HG03469 (cell line): ENCODE data around the gene EFCAB6.

Experiments used
- ATAC-seq: cut with Tn5 transposase; IDR thresholded peaks from one replicate; pipeline ENCODE4 v1.9.1; 2021; ENCODE audit warnings: mild to moderate bottlenecking, moderate library complexity, moderate number of reproducible peaks; ENCODE audit not compliant: unreplicated experiment

EFCAB6 gene

DNA sequence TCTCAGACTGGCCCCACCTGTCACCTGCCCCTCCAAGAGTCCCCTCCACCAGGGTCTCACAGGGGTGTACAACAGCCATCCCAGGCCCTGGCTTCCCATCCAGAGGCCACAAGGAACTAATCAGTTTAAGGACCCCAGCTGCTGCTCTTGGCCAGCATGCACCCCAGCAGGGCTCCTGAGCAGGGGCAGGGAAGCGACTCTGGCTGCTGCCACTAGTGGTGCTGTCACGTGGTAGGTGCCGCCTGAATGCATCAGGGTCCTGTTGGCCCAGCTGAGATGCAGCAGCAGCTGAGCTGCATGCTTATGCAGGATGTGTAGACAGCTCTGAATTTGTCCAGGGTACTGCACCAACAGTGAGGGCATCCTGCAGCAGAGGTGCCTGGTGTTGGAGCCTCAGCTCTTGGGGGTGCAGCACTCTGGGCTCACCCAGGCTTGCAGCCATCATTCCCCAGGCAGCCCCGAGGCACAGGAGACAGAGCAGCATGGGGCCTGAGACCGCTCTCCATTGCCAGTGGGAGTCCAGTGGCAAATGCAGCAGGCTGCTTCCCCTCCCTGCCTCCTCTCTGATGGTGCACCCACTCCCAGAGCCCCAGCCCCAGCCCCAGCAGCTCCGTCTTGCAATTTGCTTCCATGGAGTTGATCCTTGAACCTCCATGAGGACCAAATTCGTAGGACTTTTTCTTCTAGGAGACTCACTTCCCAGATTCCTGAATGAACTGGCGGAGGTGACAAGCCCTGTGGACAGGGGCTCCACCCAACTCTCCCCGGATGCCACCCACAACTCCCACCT, 301.6 kb downstream of the EFCAB6 start:
- no peak for ATAC-seq

GRCh38 chr22:43509337-43509736, 302.8 kb downstream of the EFCAB6 start:
- no peak for ATAC-seq

- no peak for ATAC-seq
Measured at GRCh38 chr22:43508489-43508888, 303.6 kb downstream of the EFCAB6 start.

DNA sequence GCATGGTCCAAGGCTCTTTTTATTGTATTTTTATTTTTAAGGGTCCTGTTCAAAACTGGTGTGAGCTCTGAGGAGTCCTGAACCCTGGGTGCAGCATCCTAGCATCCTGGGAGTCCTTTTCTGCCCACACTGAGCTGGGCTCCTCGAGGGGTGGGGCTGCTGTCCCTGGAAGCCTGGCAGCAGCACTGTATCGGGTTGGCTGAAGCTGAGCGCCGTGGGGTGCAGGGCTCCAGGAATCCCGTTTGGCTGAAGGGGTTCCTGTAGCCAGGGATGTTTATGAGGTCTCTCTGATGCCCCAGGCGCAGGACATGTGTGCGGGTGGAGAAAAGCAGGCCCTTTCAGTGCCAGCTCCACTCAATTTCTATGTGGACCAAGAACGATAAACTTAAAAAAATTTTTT, 304.9 kb downstream of the EFCAB6 start:
- ATAC-seq, result no peak

GRCh38 chr22:43506487-43506886, 305.6 kb downstream of the EFCAB6 start:
- no peak for ATAC-seq

- ATAC-seq, result no peak
Measured at GRCh38 chr22:43505896-43506295, 306.2 kb downstream of the EFCAB6 start.

- no peak for ATAC-seq
Measured at GRCh38 chr22:43505423-43505822, 306.7 kb downstream of the EFCAB6 start.

DNA sequence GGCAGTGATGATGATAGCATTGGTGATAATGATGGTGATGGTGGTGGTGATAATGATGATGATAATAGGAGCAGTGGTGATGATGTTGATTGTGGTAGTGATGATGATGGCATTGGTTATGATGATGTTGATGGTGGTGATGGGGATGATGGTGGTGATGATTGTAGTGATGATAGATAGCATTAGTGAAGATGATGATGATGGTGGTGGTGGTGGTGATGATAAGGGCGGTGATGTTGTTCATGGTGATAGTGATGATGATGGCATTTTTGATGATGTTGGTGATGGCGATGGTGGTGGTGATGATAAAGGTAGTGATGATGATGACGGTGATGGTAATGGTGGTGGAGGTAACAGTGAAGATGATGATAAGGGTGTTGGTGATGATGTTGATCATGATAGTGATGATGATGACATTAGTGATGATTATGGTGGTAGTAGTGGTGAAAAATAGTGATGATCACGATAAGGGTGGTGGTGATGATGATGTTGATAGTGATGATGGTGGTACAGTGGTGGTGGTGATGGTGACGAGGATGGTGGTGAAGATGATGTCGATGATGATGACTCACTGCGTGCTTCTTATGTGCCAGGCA, 307.3 kb downstream of the EFCAB6 start:
- ATAC-seq, result no peak

- no peak for ATAC-seq
Measured at GRCh38 chr22:43504068-43504467, 308.0 kb downstream of the EFCAB6 start.

- no peak for ATAC-seq
Measured at GRCh38 chr22:43502306-43502874, 309.7 kb downstream of the EFCAB6 start.

- no peak for ATAC-seq
Measured at GRCh38 chr22:43501878-43502277, 310.2 kb downstream of the EFCAB6 start.

DNA sequence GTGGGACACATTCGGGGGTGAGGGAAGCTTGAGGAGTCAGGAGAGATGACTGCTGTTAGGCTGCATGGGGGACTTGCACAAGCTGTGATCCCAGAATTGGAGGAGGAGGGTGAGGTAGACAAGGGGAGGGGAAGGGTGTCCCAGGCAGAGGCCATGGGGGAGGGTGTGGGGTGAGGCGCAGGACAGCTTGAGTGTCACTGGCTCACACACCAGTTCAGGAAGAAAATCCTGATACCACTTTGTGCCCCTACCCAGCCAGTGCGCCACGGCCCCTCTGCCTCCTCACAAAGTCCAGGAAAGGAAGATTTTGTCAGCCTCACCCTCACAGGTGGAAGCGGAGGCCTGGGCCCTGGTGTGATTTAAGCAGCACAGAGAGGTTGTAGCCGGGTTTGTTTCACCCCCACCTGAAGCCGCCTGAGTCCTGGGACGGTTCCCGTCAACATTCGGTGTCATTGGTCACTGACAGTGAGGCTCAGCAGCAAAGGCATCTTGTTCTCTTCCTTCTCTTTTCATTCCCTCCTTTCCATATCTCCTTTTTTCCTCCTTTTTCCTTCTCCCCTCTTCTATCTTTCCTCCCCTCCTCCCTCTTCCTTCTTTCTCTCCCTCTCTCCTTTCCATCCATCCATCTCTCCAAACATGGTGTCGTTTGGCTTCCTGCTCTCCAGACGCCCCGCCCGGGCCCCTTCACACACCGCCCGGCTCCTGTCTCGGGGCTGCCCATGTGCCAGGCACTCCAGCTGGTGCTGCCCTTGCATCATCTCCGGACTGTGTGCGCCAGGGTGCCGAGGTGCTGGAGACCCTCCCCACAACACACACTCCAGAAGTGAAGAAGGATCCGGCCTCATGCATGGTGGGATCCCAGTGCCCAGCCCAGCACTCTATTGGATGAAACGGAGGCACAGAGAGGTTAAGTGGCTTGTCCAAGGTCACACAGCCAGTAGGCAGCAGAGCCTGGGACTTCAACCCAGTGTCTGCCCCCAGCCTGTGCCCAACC, 311.0 kb downstream of the EFCAB6 start:
- ATAC-seq, result no peak

DNA sequence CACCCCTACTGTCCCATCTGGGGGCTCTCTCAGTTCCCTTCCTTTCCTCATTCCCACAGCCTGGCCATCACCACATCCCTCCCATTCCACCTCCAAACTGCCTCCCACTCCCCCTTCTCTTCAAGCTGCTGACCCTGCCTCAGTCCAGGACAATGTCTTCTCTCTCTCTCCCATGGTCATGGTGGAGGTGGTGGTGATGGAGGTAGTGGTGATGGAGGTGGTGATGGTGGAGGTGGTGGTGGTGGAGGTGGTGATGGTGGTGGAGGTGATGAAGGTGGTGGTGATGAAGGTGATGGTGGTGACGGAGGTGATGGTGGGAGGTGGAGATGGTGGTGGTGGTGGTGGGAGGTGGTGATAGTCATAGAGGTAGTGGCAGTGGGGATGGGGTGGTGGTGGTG, 313.2 kb downstream of the EFCAB6 start:
- no peak for ATAC-seq

- ATAC-seq, result no peak
Measured at GRCh38 chr22:43497956-43498855, 313.9 kb downstream of the EFCAB6 start.

DNA sequence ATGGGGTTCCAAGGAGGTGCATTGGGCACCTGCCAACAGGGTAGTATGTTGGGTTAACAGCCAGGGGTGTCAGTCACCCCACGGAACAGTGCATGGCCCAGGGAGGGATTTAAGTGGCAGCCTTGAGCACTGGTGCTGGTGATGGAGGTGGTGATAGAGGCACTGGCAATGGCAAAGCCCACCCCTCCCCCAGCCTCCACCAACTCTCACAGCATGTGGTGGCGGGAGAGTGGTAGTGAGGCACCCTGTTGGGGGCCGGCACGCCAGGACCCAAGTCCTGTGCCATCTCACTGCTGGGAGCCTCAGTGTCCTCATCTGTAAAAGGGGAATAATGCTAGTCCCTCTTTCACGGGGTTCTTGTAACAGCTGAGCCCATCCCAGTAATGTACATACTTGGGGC, 318.8 kb downstream of the EFCAB6 start:
- ATAC-seq, result no peak

- ATAC-seq, result no peak
Measured at GRCh38 chr22:43491737-43492136, 320.4 kb downstream of the EFCAB6 start.

GRCh38 chr22:43491177-43491576, 320.9 kb downstream of the EFCAB6 start:
- ATAC-seq, result no peak

GRCh38 chr22:43490311-43490710, 321.8 kb downstream of the EFCAB6 start:
- no peak for ATAC-seq

GRCh38 chr22:43488937-43489336, 323.2 kb downstream of the EFCAB6 start:
- ATAC-seq, result no peak
